ENCODE measurements around the gene POMT1. TPM values are rescaled to one million over a fixed set of nuclear protein-coding genes. Genes with fewer than 3 reads are reported as not detected.

POMT1 gene
- total RNA-seq, 1 experiment from 2014 or later = 34.1 TPM

GRCh38 chr9:131543141-131543540 is 40.4 kb downstream of the POMT1 start:
- Histone ChIP-seq H2BK15ac (ENCODE audit: low read depth, low read length) (no peak overlapping the region), H4K8ac (replicated peaks; ENCODE audit: insufficient read length, low read depth, low read length) (no peak overlapping the region), H2AK5ac (ENCODE audit: insufficient read length, low read length) (no peak overlapping the region), H3K4me1 (ENCODE audit: insufficient read depth, low read length) (no peaks in the 10 kb centered on the region), H3K9ac (ENCODE audit: extremely low read depth, insufficient read length, low read length) (no peak overlapping the region), H3K4me2 (ENCODE audit: insufficient read depth, insufficient read length, low read length) (no peak overlapping the region), H3K18ac (ENCODE audit: insufficient read length, low read depth, low read length) (no peak overlapping the region), H3K23ac (ENCODE audit: insufficient read length, low read depth, low read length) (no peak overlapping the region), H2BK5ac (ENCODE audit: insufficient read length, low read length) (no peak overlapping the region), H3K4ac (ENCODE audit: low read depth, low read length) (no peak overlapping the region), H3K27ac (ENCODE audit: insufficient read length, low read depth, low read length) (no peak overlapping the region), H3T11ph (ENCODE audit: low read length) (no peak overlapping the region), H3K14ac (ENCODE audit: insufficient read depth, low read length) (no peak overlapping the region), H3K79me1 (ENCODE audit: insufficient read depth, low read depth, low read length, poor library complexity, severe bottlenecking) (no peaks in the 10 kb centered on the region), H3K56ac (ENCODE audit: insufficient read length, low read depth, low read length) (no peak overlapping the region), H3K27me3 (ENCODE audit: insufficient read depth, low read length) (no peaks in the 10 kb centered on the region; the same call in 1 of the 2 replicates), H2AFZ (ENCODE audit: low read length) (no peak overlapping the region), H4K5ac (ENCODE audit: insufficient read length, low read depth, low read length) (no peak overlapping the region), H2BK120ac (ENCODE audit: low read depth, low read length, poor library complexity, severe bottlenecking) (no peak overlapping the region), H2BK20ac (ENCODE audit: low read depth, low read length, poor library complexity, severe bottlenecking) (no peak overlapping the region), H3K23me2 (ENCODE audit: insufficient read length, low read depth, low read length, poor library complexity, severe bottlenecking) (peaks cover 7% of the 10 kb centered on the region), H2BK12ac (ENCODE audit: insufficient read length, low read depth, low read length) (no peak overlapping the region), H4K20me1 (ENCODE audit: control insufficient read depth, insufficient read depth, insufficient read length) (no peaks in the 10 kb centered on the region), H4K91ac (ENCODE audit: insufficient read length, low read depth, low read length) (no peak overlapping the region), H3K79me2 (ENCODE audit: insufficient read depth, low read length) (no peaks in the 10 kb centered on the region), H3K9me3 (ENCODE audit: control insufficient read depth, low read depth, low read length) (peaks cover 5% of the 10 kb centered on the region)
- no peak for DNase-seq
- no peaks in the 10 kb centered on the region for H3K4me1 Mint-ChIP-seq
- no peak overlapping the region for H3K4me3 Mint-ChIP-seq
- TF ChIP-seq CTCF (conservative IDR thresholded peaks at IDR 0.05) = no peak
- peaks cover 28% of the 10 kb centered on the region for H3K27me3 Mint-ChIP-seq (ENCODE audit: low read depth)
- H3K9me3 Mint-ChIP-seq = peaks cover 43 to 44% of the 10 kb centered on the region in 2 experiments
- no CpG with 5 or more reads among the region's 6 CpGs for WGBS (ENCODE audit: extremely low coverage, insufficient read length, low lambda C conversion rate)
- H3K36me3 Mint-ChIP-seq (ENCODE audit: insufficient read depth in 1 of 3, low read depth in 3 of 3) = peaks cover 8 to 30% (median 19%) of the 10 kb centered on the region in 3 experiments
- H3K27ac Mint-ChIP-seq = no peak overlapping the region

Measured in H9 (cell line).